WERI-Rb-1 (cell line): ENCODE results near the gene TMEM178A.
"Not testable (repeated sequence)": the region's sequence is repeated elsewhere in the genome, so short reads cannot be mapped to it uniquely, and the experiment has no call there.

ENCODE experiments used
- DNase-seq: peaks from one replicate; pipeline ENCODE4 v3.0.0-alpha.2; 2020
- H3K27ac ChIP-seq: fragments of 250-450 bp; sonication (Bioruptor Pico); 2 replicates; pipeline ENCODE4 v1.5.1; 2020; ENCODE audit warnings: mild to moderate bottlenecking, moderate library complexity
- H3K27me3 ChIP-seq: fragments of 250-450 bp; sonication (Bioruptor Pico); 2 replicates; pipeline ENCODE4 v1.5.1; 2021; ENCODE audit warnings: mild to moderate bottlenecking, low read depth, moderate library complexity; ENCODE audit not compliant: insufficient read depth, severe bottlenecking
- H3K36me3 ChIP-seq: fragments of 250-450 bp; sonication (Bioruptor Pico); 2 replicates; pipeline ENCODE4 v1.5.1; 2020; ENCODE audit warnings: mild to moderate bottlenecking, moderate library complexity
- H3K4me3 ChIP-seq: 2 replicates; pipeline ENCODE4 v1.5.1; 2011; ENCODE audit warnings: low read depth, mild to moderate bottlenecking, control low read depth, low read length
- H3K9me3 ChIP-seq: fragments of 250-450 bp; sonication (Bioruptor Pico); 2 replicates; pipeline ENCODE4 v1.5.1; 2021; ENCODE audit warnings: mild to moderate bottlenecking, moderate library complexity; ENCODE audit not compliant: severe bottlenecking
- TF ChIP-seq, protein P1 (sequence below): IDR thresholded peaks from 2 replicates; pipeline ENCODE4 v1.5.1; 2011; ENCODE audit warnings: low read depth, mild to moderate bottlenecking, control low read depth, inconsistent platforms, low read length

Gene TMEM178A

DNA sequence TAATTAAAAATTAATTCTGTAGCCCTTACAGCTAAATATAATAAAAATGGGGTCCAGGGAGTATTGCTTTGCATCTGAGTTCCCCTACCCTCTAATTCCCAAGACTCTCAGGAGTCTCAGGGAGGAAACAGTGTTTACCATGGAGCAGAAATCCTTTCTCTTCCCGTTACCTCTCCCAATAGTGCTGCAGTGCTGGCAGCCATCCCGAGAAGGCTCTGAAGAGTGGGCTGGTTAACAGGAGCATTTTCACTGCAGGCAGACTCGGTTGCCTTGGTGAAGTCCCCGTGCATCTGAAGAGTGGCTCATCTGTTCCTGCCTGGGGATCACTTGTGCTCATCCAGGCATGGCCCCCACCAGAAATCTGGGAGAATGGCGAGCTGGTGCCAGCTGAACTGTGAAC lies 41.8 kb upstream of the TMEM178A start:
- DNase-seq, result no peak
- Histone ChIP-seq H3K9me3 (peaks cover 3% of the 10 kb centered on the region), H3K4me3 (no peak overlapping the region), H3K36me3 (no peaks in the 10 kb centered on the region), H3K27ac (no peak overlapping the region), H3K27me3 (no peaks in the 10 kb centered on the region)
- TF ChIP-seq, protein P1, sequence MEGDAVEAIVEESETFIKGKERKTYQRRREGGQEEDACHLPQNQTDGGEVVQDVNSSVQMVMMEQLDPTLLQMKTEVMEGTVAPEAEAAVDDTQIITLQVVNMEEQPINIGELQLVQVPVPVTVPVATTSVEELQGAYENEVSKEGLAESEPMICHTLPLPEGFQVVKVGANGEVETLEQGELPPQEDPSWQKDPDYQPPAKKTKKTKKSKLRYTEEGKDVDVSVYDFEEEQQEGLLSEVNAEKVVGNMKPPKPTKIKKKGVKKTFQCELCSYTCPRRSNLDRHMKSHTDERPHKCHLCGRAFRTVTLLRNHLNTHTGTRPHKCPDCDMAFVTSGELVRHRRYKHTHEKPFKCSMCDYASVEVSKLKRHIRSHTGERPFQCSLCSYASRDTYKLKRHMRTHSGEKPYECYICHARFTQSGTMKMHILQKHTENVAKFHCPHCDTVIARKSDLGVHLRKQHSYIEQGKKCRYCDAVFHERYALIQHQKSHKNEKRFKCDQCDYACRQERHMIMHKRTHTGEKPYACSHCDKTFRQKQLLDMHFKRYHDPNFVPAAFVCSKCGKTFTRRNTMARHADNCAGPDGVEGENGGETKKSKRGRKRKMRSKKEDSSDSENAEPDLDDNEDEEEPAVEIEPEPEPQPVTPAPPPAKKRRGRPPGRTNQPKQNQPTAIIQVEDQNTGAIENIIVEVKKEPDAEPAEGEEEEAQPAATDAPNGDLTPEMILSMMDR, result no peak

DNA sequence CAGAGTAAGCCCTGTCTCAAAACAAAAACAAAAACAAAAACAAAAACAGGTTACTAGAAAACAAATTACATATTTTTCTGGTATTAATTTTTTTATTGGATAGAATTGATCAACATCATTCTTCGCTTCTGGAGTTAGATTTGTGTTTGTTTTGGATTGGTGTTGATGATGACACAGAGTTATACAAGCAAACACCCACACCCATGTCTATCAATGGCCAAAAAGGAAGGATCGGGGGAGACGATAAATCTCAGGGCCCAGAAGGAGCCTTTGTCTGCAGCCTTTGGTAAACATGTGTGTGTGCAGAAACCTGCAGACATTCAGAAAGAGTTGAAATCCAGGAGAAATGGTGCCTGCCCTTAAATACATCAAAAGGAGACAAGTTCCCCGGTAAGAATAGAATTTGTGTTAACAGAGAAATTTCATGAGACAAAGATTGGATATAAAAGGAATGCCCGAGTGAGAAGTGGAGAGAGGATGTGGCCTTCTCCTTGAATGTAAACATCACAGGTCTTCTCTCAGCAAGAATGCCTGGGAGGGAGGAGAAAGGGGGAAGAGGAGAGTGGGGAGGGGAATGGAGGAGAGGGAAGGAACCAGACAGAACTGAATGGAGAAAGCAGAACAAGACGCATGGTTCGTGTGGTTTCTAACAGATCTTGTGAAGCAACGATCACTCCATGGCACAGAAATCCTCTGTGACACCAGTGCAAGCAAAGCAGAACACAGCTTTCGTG lies 40.4 kb upstream of the TMEM178A start:
- no peak overlapping the region for H3K27ac ChIP-seq
- H3K27me3 ChIP-seq, result no peaks in the 10 kb centered on the region
- DNase-seq, result no peak
- H3K9me3 ChIP-seq, result peaks cover 3% of the 10 kb centered on the region
- TF ChIP-seq, protein P1, result no peak
- no peaks in the 10 kb centered on the region for H3K36me3 ChIP-seq
- no peak overlapping the region for H3K4me3 ChIP-seq

DNA sequence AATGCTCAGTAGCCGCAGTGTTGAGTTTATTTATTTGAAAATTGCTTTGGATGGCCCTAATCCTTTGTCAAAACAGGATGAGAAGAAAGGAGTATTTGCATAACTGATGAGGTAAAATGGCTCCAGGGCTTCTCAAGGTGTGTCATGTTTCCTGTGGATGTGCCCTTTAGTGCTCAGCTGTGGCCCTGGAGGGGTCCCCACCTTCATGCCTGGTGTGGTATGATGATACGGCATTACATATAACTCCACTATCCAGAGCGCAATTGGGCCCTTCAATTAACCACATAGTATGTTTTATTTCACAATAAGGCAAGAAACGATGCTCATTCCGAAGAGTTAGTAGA lies 39.8 kb upstream of the TMEM178A start:
- Histone ChIP-seq H3K27ac (no peak overlapping the region), H3K27me3 (no peaks in the 10 kb centered on the region), H3K4me3 (no peak overlapping the region), H3K9me3 (peaks cover 3% of the 10 kb centered on the region), H3K36me3 (no peaks in the 10 kb centered on the region)
- no peak for DNase-seq
- TF ChIP-seq, protein P1, result no peak

DNA sequence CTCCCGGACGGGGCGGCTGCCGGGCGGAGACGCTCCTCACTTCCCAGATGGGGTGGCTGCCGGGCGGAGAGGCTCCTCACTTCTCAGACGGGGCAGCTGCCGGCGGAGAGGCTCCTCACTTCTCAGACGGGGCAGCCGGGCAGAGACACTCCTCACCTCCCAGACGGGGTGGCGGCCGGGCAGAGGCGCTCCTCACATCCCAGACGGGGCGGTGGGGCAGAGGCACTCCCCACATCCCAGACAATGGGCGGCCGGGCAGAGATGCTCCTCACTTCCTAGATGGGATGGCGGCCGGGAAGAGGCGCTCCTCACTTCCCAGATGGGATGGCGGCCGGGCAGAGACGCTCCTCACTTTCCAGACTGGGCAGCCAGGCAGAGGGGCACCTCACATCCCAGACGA lies 37.4 kb upstream of the TMEM178A start:
- not testable (repeated sequence) for H3K4me3 ChIP-seq, H3K27ac ChIP-seq, DNase-seq, H3K9me3 ChIP-seq, H3K36me3 ChIP-seq, H3K27me3 ChIP-seq

DNA sequence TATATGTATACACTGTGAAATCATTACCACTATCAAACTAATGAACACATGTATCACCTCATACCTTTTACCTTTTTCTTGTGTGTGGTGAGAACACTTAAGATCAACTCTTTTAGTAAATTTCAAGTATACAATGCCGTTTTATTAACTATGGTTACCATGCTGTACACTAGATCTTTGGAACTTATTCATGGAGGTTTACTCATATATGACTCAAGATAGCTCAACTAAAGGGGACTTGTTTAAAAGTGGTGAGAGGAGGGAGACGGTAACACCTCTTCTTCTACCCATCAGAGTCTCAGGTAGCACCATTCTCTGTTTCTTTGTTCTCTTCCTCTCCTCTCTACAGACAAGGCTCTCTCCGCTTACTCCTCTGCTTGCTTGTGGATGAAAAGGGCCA lies 36.1 kb upstream of the TMEM178A start:
- Histone ChIP-seq H3K27ac (no peak overlapping the region), H3K4me3 (no peak overlapping the region), H3K36me3 (no peaks in the 10 kb centered on the region), H3K9me3 (peaks cover 3% of the 10 kb centered on the region), H3K27me3 (no peaks in the 10 kb centered on the region)
- TF ChIP-seq, protein P1, result no peak
- DNase-seq, result no peak

DNA sequence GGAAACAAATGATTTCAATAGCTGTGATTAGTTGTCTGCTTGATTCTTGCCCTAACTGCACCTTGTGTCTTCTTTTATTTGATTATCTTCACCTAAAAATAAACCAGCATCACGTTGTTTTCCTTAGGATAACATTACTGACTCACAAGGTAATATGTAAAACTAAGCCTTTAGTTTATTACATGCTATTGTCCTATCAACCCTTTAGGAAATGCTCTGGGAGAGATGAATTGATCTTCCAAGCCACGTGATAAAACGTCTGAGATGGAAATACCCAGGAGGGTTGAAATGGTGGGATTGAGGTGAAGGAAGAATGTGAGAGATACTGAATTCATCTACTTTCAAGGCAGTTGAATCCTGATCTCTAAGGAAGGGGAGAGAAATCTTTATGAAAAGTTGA lies 34.5 kb upstream of the TMEM178A start:
- Histone ChIP-seq H3K27me3 (no peaks in the 10 kb centered on the region), H3K4me3 (no peak overlapping the region), H3K36me3 (no peaks in the 10 kb centered on the region), H3K27ac (no peak overlapping the region), H3K9me3 (peaks cover 3% of the 10 kb centered on the region)
- TF ChIP-seq, protein P1, result no peak
- no peak for DNase-seq
